ENCODE measurements around the gene ZKSCAN1.
"Not testable (repeated sequence)": the region's sequence is repeated elsewhere in the genome, so short reads cannot be mapped to it uniquely, and the experiment has no call there.

Gene ZKSCAN1

DNA sequence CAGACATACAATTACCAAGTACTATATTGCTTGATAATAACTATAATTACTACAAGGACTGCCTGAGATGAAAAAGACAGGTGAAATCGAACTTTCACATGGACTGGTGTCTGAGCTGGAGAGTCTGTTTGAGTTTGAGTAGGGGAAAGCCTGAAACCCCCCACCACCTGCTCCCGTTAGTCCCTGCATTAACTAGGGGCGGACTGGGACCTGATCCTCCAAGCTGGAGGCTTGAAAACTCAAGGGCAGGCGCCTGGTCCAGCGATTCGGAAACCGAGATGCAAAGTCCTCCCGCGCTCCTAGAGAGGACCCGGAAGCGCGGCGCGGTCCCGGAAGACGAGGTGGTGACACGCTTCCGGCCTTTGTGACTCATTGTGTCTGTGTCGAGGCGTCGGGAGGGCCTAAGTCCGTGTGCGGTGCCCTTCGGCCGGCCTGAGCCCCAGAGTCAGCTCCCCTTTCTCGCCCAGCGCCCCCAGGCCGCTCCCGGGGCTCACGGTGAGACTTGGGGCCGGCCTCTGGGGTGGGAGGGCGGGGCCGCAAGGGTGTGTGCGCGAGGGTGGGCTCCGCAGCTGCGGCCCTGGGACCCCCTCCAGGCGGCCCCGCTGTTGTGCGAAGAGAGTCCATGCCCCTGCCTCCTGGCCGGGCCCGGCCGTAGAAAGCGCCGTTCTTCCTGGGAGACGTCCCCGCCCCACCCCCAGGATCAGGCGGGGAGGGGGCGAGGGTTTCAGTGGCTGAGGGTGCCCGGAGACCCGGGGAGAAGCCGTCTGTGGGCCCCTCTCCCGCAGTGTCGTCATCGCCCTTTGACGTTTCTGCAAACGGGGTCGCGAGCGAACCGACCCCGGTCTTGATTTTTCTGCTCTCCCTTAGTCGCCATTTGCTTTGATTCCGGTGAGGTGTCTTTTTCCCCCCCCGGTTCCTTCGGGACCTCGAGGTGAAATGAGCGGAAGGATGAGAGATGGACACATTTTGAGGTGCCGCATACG is at the start of gene ZKSCAN1:
TSS of gene ZKSCAN1 (plus strand) at position 365 of the 983 bp plus-strand sequence. CDS start 7,911 bp downstream, outside the sequence.
- peak; percentile 84 for DNase-seq

DNA sequence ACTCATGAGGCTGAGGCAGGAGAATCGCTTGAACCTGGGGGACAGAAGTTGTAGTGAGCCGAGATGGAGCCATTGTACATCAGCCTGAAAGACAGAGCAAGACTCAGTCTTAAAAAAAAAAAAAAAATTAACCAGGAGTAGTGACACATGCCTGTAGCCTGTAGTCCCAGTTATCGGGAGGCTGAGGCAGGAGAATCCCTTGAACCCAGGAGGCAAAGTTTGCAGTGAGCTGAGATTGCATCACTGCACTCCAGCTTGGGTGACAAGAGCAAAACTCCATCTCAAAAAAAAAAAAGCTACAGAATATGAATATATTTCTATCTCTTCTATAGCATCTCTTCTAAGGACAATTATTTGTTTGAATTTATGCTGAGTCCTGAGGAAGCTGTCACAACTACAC is 46.1 kb upstream of the ZKSCAN1 start:
- no peak for DNase-seq

- not testable (repeated sequence) for DNase-seq
These were observed 45.6 kb upstream of the ZKSCAN1 start for GRCh38 chr7:99969813-99970212.

DNA sequence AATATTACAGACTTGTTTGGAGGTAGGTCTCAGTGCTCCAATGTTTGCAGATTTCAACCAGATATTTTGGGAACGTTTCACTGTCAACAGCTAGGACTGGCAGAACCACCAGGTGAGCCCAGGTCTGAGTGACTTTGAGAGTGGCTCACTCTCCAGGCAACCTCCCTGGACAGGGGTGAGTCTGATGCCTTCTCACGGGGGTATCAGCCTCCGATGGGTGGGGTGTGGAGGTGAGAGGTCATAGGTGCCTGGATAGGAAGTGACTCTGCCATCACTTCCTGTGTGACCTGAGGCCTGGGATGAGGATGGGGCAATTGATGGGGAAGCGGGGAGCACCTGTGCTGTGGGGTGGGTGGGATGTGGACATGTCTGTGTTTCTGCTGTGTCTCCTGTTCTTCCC is 44.2 kb upstream of the ZKSCAN1 start:
- no peak for DNase-seq

DNA sequence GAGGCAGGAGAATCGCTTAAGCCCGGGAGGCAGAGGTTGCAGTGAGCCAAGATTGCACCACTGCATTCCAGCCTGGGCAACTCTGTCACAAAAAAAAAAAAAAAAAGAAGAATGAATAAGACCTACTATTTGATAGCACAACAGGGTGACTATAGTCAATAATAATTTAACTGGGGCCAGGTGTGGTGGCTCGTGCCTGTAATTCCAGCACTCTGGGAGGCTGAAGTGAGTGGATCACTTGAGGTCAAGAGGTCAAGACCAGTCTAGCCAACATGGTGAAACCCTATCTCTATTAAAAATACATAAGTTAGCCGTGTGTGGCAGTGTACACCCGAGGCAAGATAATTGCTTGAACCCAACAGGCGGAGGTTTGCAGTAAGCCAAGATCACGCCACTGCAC is 41.6 kb upstream of the ZKSCAN1 start:
- DNase-seq = not testable (repeated sequence)

- no peak for DNase-seq
These were observed 40.7 kb upstream of the ZKSCAN1 start for GRCh38 chr7:99974681-99975080.

GRCh38 chr7:99975782-99976521 is 39.4 kb upstream of the ZKSCAN1 start, which contains the start of gene AZGP1:
TSS of gene AZGP1 (minus strand) at chr7:99976031. CDS start at chr7:99976020, 11 bp downstream.
- no peak for DNase-seq

- no peak for DNase-seq
These were observed 38.8 kb upstream of the ZKSCAN1 start for GRCh38 chr7:99976626-99977025.

- DNase-seq = peak; percentile 73
These were observed 35.6 kb upstream of the ZKSCAN1 start for GRCh38 chr7:99979814-99980225.

DNA sequence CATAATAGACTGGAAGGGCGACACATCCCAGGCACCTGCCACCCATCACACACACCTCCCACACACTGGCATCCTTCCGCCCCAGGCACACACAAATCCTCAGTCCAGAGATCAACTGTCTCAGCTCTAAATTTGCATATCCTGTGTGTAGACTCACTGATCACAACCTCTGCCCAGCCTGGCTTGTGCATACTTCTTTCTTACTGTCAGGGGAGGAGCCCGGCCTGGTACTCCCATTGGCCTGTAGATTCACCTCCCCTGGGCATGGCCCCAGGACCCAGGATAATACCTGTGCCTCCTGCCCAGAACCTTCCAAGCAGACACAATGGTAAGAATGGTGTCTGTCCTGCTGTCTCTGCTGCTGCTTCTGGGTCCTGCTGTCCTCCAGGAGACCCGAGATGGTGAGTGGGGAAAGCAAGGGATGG is 34.9 kb upstream of the ZKSCAN1 start:
- DNase-seq = not testable (repeated sequence)

GRCh38 chr7:99981066-99981465 is 34.3 kb upstream of the ZKSCAN1 start:
- not testable (repeated sequence) for DNase-seq

GRCh38 chr7:99984593-99984992 is 30.8 kb upstream of the ZKSCAN1 start:
- DNase-seq = no peak

GRCh38 chr7:99987306-99987705 is 28.1 kb upstream of the ZKSCAN1 start:
- not testable (repeated sequence) for DNase-seq

GRCh38 chr7:99987846-99988245 is 27.6 kb upstream of the ZKSCAN1 start:
- no peak for DNase-seq

DNA sequence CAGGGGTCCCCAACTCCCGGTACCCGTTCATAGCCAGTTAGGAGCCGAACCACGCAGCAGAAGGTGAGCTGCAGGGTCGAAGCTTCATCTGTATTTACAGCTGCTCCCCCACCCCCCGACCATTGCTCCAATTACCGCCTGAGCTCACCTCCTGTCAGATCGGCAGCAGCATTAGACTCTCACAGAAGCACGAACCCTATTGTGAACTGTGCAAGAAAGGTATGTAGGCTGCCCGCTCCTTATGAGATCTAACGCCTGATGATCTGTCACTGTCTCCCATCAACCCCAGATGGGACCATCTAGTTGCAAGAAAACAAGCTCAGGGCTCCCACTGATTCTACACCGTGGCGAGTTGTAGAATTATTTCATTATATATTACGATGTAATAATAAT is 24.9 kb upstream of the ZKSCAN1 start:
- DNase-seq = no peak

DNA sequence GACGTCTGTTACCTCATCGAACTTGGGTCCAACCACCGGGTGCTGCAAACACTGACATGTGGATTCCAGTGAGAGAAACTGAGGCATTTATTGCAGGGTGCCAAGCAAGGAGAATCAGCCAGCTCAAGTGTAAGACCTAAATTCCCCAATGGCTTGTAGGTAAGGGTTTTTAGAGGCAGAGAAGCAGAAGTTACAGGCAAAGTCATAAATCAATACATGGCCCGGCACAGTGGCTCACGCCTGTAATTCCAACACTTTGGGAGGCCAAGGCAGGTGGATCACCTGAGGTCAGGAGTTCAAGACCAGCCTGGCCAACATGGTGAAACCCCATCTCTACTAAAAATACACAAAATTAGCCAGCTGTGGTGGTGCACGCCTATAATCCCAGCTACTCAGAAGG is 23.9 kb upstream of the ZKSCAN1 start:
- not testable (repeated sequence) for DNase-seq

- no peak for DNase-seq
These were observed 22.9 kb upstream of the ZKSCAN1 start for GRCh38 chr7:99992330-99993038.

GRCh38 chr7:99994819-99995218 is 20.6 kb upstream of the ZKSCAN1 start:
- no peak for DNase-seq

- no peak for DNase-seq
These were observed 18.4 kb upstream of the ZKSCAN1 start for GRCh38 chr7:99996755-99997544.

DNA sequence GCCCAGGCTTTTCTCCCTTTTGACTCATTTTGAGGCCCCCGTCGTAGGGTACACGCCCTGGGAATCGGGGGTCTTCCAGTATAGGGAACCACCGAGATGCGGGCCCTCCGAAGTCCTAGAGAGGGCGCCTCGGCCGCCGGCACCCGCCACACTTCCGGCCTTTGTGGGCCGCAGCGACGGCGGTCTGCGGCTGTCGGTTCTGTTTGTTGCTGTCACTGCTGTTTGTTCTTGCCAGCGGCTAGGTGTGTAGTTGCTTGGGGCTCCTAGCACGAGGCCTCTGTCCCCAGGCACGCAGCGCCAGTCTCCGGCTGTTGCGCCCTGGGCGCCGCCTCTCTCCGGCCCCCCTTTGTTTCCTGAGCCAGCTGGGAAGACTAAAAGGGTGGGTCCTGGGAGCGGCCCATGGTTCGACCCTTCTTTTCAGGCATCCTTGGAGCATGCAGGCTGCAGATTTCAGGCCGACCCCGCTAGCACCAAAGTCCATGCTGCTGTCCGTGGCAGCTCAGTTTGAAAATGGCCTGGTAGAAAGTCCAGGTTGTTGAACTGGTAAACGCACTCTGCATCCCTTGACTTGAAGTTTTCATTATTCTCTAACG is 17.8 kb upstream of the ZKSCAN1 start:
- DNase-seq = peak; percentile 71

- no peak for DNase-seq
These were observed 15.2 kb upstream of the ZKSCAN1 start for GRCh38 chr7:100000239-100000638.
